GM23248 (cell line): ENCODE data around the gene SNTG2.

ENCODE experiments used
- EZH2 ChIP-seq: fragments of 200-600 bp; sonication (generic); IDR thresholded peaks from 2 replicates; pipeline ENCODE4 v1.6.1; 2018; ENCODE audit warnings: antibody characterized with exemption, mild to moderate bottlenecking; ENCODE audit not compliant: insufficient read depth, poor library complexity, severe bottlenecking
- EZH2phosphoT487 ChIP-seq: fragments of 200-600 bp; sonication (generic); IDR thresholded peaks from 2 replicates; pipeline ENCODE4 v1.6.1; 2018; ENCODE audit warnings: antibody characterized with exemption, moderate library complexity, mild to moderate bottlenecking, low read depth; ENCODE audit not compliant: insufficient read depth

DNA sequence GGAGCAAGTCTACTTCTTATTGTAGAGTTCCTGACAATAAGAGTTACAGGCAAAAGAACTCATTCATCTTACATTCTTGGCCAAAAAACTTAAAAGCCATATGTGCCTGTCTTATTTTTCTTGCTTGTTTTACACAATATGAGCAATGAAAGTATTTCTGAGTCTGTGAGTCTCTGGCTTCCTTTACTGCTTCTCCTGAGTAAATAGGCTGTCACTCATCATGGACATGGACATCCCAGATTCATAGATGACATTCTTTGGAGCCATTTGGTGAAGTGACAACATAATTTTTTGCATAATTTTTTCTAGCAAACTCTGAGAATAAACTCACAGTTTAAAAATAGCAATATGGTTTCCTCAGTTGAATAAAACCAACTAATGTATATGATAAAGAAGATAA, 179.3 kb downstream of the SNTG2 start:
- TF ChIP-seq EZH2phosphoT487 (no peak), EZH2 (no peak)
